PC-9 (cell line): ENCODE measurements around the gene PTPRD. TPM values are rescaled to one million over a fixed set of nuclear protein-coding genes. Genes with fewer than 3 reads are reported as not detected.

Experiments
- BruUV-seq: library from RNA; stranded (reverse); fragments of 400-500 nt; replicated peaks from 2 replicates; lab custom pipeline; 2021; lab: Mats Ljungman, UMichigan
- CTCF ChIA-PET: fragments of 300-600 bp; sonication (Branson Sonifier 250); formaldehyde crosslinking; loops from one replicate; lab custom pipeline; 2022; ENCODE audit warnings: antibody characterized with exemption; lab: Charles Lee
- POLR2A ChIA-PET: fragments of 300-600 bp; sonication (Branson Sonifier 250); formaldehyde crosslinking; loops from one replicate; lab custom pipeline; 2022; ENCODE audit warnings: antibody characterized with exemption; ENCODE audit not compliant: unreplicated experiment; lab: Charles Lee
- DNase-seq, 2 experiments: peaks; one replicate each; pipeline versions ENCODE4 v3.0.0 to v3.0.0-alpha.2; 2015 to 2022; ENCODE audit warnings: mixed read lengths in 1 of 2
- H2AFZ ChIP-seq: fragments of 200-600 bp; sonication (generic); 2 replicates; pipeline ENCODE4 v1.8.1; 2017; ENCODE audit warnings: antibody characterized with exemption
- H3F3A ChIP-seq: fragments of 200-600 bp; sonication (generic); 2 replicates; pipeline ENCODE4 v1.8.1; 2017; ENCODE audit warnings: antibody characterized with exemption, mild to moderate bottlenecking, low read depth; ENCODE audit not compliant: insufficient read depth
- H3K27ac ChIP-seq: fragments of 200-600 bp; sonication (generic); 2 replicates; pipeline ENCODE4 v1.6.1; 2016; ENCODE audit warnings: mixed run types
- H3K27me3 ChIP-seq: fragments of 200-600 bp; sonication (generic); 2 replicates; pipeline ENCODE4 v1.6.1; 2016; ENCODE audit warnings: low read depth, mixed run types; ENCODE audit not compliant: insufficient read depth
- H3K36me3 ChIP-seq: fragments of 200-600 bp; sonication (generic); 2 replicates; pipeline ENCODE4 v1.6.1; 2016; ENCODE audit warnings: low read depth, mixed run types
- H3K4me1 ChIP-seq: fragments of 200-600 bp; sonication (generic); replicated peaks from 2 replicates; pipeline ENCODE4 v1.6.1; 2016; ENCODE audit warnings: mixed run types; ENCODE audit not compliant: insufficient read depth
- H3K4me2 ChIP-seq: fragments of 200-600 bp; sonication (generic); 2 replicates; pipeline ENCODE4 v1.6.1; 2017; ENCODE audit warnings: mixed run types
- H3K4me3 ChIP-seq: fragments of 200-600 bp; sonication (generic); 2 replicates; pipeline ENCODE4 v1.6.1; 2016; ENCODE audit warnings: mixed run types
- H3K79me2 ChIP-seq: fragments of 200-600 bp; sonication (generic); 2 replicates; pipeline ENCODE4 v1.6.1; 2017; ENCODE audit warnings: low read depth, mixed run types
- H3K9me2 ChIP-seq: fragments of 200-600 bp; sonication (generic); 2 replicates; pipeline ENCODE4 v1.8.1; 2017; ENCODE audit warnings: mild to moderate bottlenecking; ENCODE audit not compliant: insufficient read depth
- H3K9me3 ChIP-seq: fragments of 200-600 bp; sonication (generic); 2 replicates; pipeline ENCODE4 v1.8.1; 2016; ENCODE audit warnings: low read depth; ENCODE audit not compliant: insufficient read depth
- H4K20me1 ChIP-seq: fragments of 200-600 bp; sonication (generic); 2 replicates; pipeline ENCODE4 v1.8.1; 2017; ENCODE audit not compliant: insufficient read depth
- CTCF ChIP-seq: fragments of 200-600 bp; sonication (generic); conservative IDR thresholded peaks from 2 replicates; pipeline ENCODE4 v1.6.1; 2017; ENCODE audit warnings: mixed run types, antibody characterized with exemption, mild to moderate bottlenecking, moderate library complexity
- EZH2 ChIP-seq: fragments of 200-600 bp; sonication (generic); IDR thresholded peaks from 2 replicates; pipeline ENCODE4 v1.8.0; 2017; ENCODE audit warnings: antibody characterized with exemption, low read depth
- intact Hi-C: fragments of 100-400 bp; cut with micrococcal nuclease; formaldehyde crosslinking; loops from one replicate; pipeline ENCODE4 v1.10.0; 2022; ENCODE audit not compliant: unreplicated experiment
- total RNA-seq: library from RNA; stranded (reverse); gene quantifications from 2 replicates; pipeline ENCODE4 v1.2.3, GENCODE V29; 2021

The PTPRD gene
- total RNA-seq, 1 experiment from 2014 or later, result not detected

GRCh38 chr9:10411272-10411671 is 201.5 kb downstream of the PTPRD start:
- Histone ChIP-seq H3K79me2 (no peaks in the 10 kb centered on the region), H4K20me1 (no peaks in the 10 kb centered on the region), H3K4me1 (no peaks in the 10 kb centered on the region), H3K4me2 (no peak overlapping the region), H3K9me2 (no peaks in the 10 kb centered on the region), H2AFZ (no peak overlapping the region), H3K27me3 (no peaks in the 10 kb centered on the region), H3K4me3 (no peak overlapping the region), H3K9me3 (no peaks in the 10 kb centered on the region), H3K27ac (no peak overlapping the region), H3K36me3 (no peaks in the 10 kb centered on the region), H3F3A (no peaks in the 10 kb centered on the region)
- no peak for DNase-seq
- ChIA-PET CTCF (no interaction called here), POLR2A (no interaction called here)
- TF ChIP-seq CTCF (no peak), EZH2 (no peak)
- no TSS peak for BruUV-seq
- intact Hi-C loops, result no loop called here

- H3K27ac ChIP-seq, result no peak overlapping the region
- no peaks in the 10 kb centered on the region for H4K20me1 ChIP-seq
- intact Hi-C loops, result no loop called here
- ChIA-PET CTCF (no interaction called here), POLR2A (no interaction called here)
- H3K9me2 ChIP-seq, result no peaks in the 10 kb centered on the region
- H3K79me2 ChIP-seq, result no peaks in the 10 kb centered on the region
- TF ChIP-seq EZH2 (no peak), CTCF (no peak)
- DNase-seq, result no peak
- H2AFZ ChIP-seq, result no peak overlapping the region
- no peaks in the 10 kb centered on the region for H3K27me3 ChIP-seq
- H3K36me3 ChIP-seq, result no peaks in the 10 kb centered on the region
- H3F3A ChIP-seq, result no peaks in the 10 kb centered on the region
- H3K4me2 ChIP-seq, result no peak overlapping the region
- H3K9me3 ChIP-seq, result no peaks in the 10 kb centered on the region
- H3K4me3 ChIP-seq, result no peak overlapping the region
- no TSS peak for BruUV-seq
- no peaks in the 10 kb centered on the region for H3K4me1 ChIP-seq
Measured at GRCh38 chr9:10403283-10403682, 209.5 kb downstream of the PTPRD start.

- CTCF ChIA-PET, result no interaction called here
- Histone ChIP-seq H3K4me2 (no peak overlapping the region), H3K9me2 (no peaks in the 10 kb centered on the region), H3F3A (no peaks in the 10 kb centered on the region), H2AFZ (no peak overlapping the region), H3K27me3 (no peaks in the 10 kb centered on the region), H4K20me1 (no peaks in the 10 kb centered on the region), H3K36me3 (no peaks in the 10 kb centered on the region), H3K4me1 (no peaks in the 10 kb centered on the region), H3K9me3 (no peaks in the 10 kb centered on the region), H3K79me2 (no peaks in the 10 kb centered on the region), H3K4me3 (no peak overlapping the region), H3K27ac (no peak overlapping the region)
- intact Hi-C loops, result no loop called here
- POLR2A ChIA-PET, result no interaction called here
- DNase-seq, result no peak
- BruUV-seq, result no TSS peak
- no peak for TF ChIP-seq CTCF
- TF ChIP-seq EZH2, result no peak
Measured at GRCh38 chr9:10396615-10397014, 216.2 kb downstream of the PTPRD start.
